GM19193 (cell line): Measurements from ENCODE around the gene PRR22.

ENCODE experiments used
- POLR2A ChIP-seq: IDR thresholded peaks from 4 replicates; pipeline ENCODE4 v1.6.1; 2011; ENCODE audit not compliant: insufficient read depth, insufficient read length; ENCODE audit errors: extremely low read depth

PRR22 gene

GRCh38 chr19:5753743-5754142 lies 30.8 kb downstream of the PRR22 start:
- no peak for TF ChIP-seq POLR2A

DNA sequence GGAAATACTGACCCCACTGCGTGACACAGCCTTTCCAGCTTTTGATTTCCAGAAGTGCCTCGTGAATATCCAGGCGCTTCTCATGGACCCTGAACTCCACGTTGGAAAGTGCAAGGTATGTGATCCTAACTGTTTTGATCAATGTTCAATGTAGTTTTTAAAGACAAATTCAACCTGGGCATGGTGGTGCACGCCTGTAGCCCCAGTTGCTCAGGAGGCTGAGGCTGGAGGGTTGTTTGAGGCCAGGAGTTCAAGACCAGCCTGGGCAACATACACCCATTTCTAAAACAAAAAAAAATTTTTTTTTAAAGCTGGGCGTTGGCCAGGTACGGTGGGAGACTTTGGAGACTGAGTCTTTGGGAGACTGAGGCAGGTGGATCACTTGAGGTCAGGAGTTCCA lies 32.8 kb downstream of the PRR22 start:
- TF ChIP-seq POLR2A, result no peak

GRCh38 chr19:5749505-5749904 lies 35.0 kb downstream of the PRR22 start:
- TF ChIP-seq POLR2A, result no peak

DNA sequence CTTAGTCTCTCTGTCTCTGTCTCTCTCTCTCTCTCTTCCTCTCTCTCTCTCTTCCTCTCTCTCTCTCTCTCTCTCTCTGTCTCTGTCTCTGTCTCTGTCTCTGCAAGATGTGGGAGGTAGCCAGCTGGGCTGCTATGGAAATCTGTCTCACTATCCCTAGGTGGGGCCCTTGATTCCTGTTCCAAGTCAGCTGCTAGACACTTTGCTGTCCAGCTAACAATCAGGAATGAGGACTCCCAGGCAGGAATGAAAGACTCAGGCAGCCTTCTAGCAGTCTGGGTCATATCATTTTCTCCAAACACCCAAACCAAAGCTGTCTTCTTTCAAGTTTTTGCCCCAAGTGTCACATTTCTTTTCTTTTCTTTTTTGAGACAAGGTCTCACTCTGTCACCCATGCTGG lies 40.9 kb downstream of the PRR22 start:
- TF ChIP-seq POLR2A, result no peak

DNA sequence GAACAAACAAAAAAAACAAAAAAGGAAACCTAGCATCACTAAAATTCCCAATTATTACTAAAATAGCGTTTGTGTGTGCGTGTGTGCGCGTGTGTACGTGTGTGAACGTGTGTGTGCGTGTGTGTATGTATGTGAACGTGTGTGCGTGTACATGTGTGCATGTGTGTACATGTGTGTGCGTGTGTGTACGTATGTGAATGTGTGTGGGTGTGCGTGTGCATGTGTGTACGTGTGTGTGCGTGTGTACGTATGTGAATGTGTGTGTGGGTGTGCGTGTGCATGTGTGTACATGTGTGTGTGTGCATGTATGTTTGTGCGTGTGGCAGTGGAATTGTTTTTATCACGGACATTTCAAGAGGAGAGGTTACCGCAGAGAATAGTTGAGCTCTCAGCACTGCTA lies 42.5 kb downstream of the PRR22 start:
- no peak for TF ChIP-seq POLR2A

DNA sequence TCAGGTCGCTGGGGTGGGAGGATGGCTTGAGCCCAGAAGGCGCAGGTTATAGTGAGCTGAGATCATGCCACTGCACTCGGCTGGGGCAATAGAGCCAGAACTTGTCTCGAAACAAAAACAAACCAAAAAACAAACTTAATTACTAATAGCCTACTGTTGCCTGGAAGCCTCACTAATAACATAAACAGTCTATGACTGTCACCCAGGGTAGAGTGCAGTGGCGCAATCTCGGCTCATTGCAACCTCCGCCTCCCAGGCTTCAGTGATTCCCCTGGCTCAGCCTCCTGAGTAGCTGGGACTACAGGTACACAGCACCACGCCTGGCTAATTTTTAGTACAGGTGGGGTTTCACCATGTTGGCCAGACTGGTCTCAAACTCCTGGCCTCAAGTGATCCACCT lies 46.1 kb downstream of the PRR22 start:
- no peak for TF ChIP-seq POLR2A
